GM12878 (cell line): ENCODE data around the gene OPCML. TPM values are rescaled to one million over a fixed set of nuclear protein-coding genes. Genes with fewer than 3 reads are reported as not detected.

Experiments
- ATAC-seq: fragments of 200-7000 bp; cut with Tn5 transposase; 3 replicates; pipeline ENCODE4 v1.9.1; 2020; ENCODE audit warnings: mild to moderate bottlenecking, moderate library complexity
- BruUV-seq: library from RNA; stranded (reverse); fragments of 400-500 nt; replicated peaks from 2 replicates; lab custom pipeline; 2021; lab: Mats Ljungman, UMichigan
- CTCF ChIA-PET: fragments of 300-600 bp; sonication (Branson Sonifier 250); formaldehyde crosslinking; extraction: SDS; loops from one replicate; lab custom pipeline; 2021; ENCODE audit warnings: inconsistent platforms; lab: Yijun Ruan, JAX
- POLR2A ChIA-PET: fragments of 350-600 bp; formaldehyde crosslinking; extraction: SDS; loops from one replicate; lab custom pipeline; 2021; ENCODE audit warnings: inconsistent platforms; lab: Charles Lee
- RAD21 ChIA-PET: fragments of 300-600 bp; sonication (Branson Sonifier 250); formaldehyde crosslinking; loops from one replicate; lab custom pipeline; 2023; ENCODE audit warnings: antibody characterized with exemption; ENCODE audit not compliant: unreplicated experiment; lab: Charles Lee
- SMC1A ChIA-PET: fragments of 300-600 bp; sonication (Branson Sonifier 250); formaldehyde crosslinking; loops from one replicate; lab custom pipeline; 2023; ENCODE audit not compliant: unreplicated experiment, uncharacterized antibody; lab: Charles Lee
- DNase-seq: peaks from one replicate; pipeline ENCODE4 v3.0.0-alpha.2; 2011; ENCODE audit warnings: low read depth, low spot score
- FAIRE-seq: peaks from 3 replicates; lab custom pipeline; 2011; peaks lifted over from hg19 to GRCh38; lab: Jason Lieb, UNC
- H2AFZ ChIP-seq: 2 replicates; pipeline ENCODE4 v1.6.0; 2011; ENCODE audit warnings: low read depth, low read length, control low read depth; ENCODE audit not compliant: control insufficient read depth
- H3K27ac ChIP-seq: 2 replicates; pipeline ENCODE4 v1.5.1; 2011; ENCODE audit warnings: control low read depth; ENCODE audit not compliant: control insufficient read depth, insufficient read depth
- H3K27me3 ChIP-seq, 2 experiments: replicated peaks in 1 of 2; 2 replicates each; pipeline versions ENCODE4 v1.6.0 to v1.6.1; 2011; ENCODE audit warnings: low read length in 1 of 2; ENCODE audit not compliant: control insufficient read depth in 2 of 2, insufficient read depth in 2 of 2
- H3K36me3 ChIP-seq, 2 experiments: 2 replicates each; pipeline ENCODE4 v1.5.1; 2011; ENCODE audit warnings: low read length in 1 of 2; ENCODE audit not compliant: control insufficient read depth in 2 of 2, insufficient read depth in 2 of 2
- H3K4me1 ChIP-seq: 2 replicates; pipeline ENCODE4 v1.6.1; 2011; ENCODE audit warnings: mild to moderate bottlenecking, low read length, moderate library complexity, mixed read lengths; ENCODE audit not compliant: control insufficient read depth, insufficient read depth
- H3K4me2 ChIP-seq: 2 replicates; pipeline ENCODE4 v1.6.0; 2011; ENCODE audit warnings: control low read depth; ENCODE audit not compliant: control insufficient read depth, insufficient read depth
- H3K4me3 ChIP-seq: fragments of 200-600 bp; sonication (generic); 2 replicates; pipeline ENCODE4 v1.5.1; 2016
- H3K79me2 ChIP-seq: 2 replicates; pipeline ENCODE4 v1.6.0; 2011; ENCODE audit warnings: low read length; ENCODE audit not compliant: control insufficient read depth, insufficient read depth
- H3K9ac ChIP-seq: 2 replicates; pipeline ENCODE4 v1.8.0; 2011; ENCODE audit warnings: low read length, control low read depth, mixed read lengths; ENCODE audit not compliant: control insufficient read depth, insufficient read depth
- H3K9me3 ChIP-seq: replicated peaks from 3 replicates; pipeline ENCODE4 v1.5.1; 2011; ENCODE audit warnings: mild to moderate bottlenecking, low read length; ENCODE audit not compliant: control insufficient read depth, insufficient read depth
- H4K20me1 ChIP-seq: 2 replicates; pipeline ENCODE4 v1.6.0; 2011; ENCODE audit not compliant: control insufficient read depth, insufficient read depth
- ATF7 ChIP-seq: fragments of 450-650 bp; IDR thresholded peaks from 2 replicates; pipeline ENCODE4 v1.6.1; 2016; ENCODE audit warnings: low read depth, mild to moderate bottlenecking
- CHD1 ChIP-seq: IDR thresholded peaks from 2 replicates; pipeline ENCODE4 v1.6.1; 2012; ENCODE audit warnings: low read depth, low read length, improper control_type of control experiment
- MTA3 ChIP-seq: IDR thresholded peaks from 2 replicates; pipeline ENCODE4 v1.6.1; 2012; ENCODE audit warnings: low read length, inconsistent platforms, borderline replicate concordance
- NFXL1 ChIP-seq: fragments of 450-650 bp; IDR thresholded peaks from 2 replicates; pipeline ENCODE4 v1.6.1; 2017; ENCODE audit warnings: antibody characterized with exemption, mild to moderate bottlenecking, borderline replicate concordance
- PAX5 ChIP-seq: IDR thresholded peaks from 2 replicates; pipeline ENCODE4 v1.6.1; 2011; ENCODE audit warnings: low read depth, low read length, borderline replicate concordance
- PAX8 ChIP-seq: fragments of 450-650 bp; IDR thresholded peaks from 2 replicates; pipeline ENCODE4 v1.6.1; 2017; ENCODE audit warnings: mild to moderate bottlenecking, moderate library complexity
- POLR2A ChIP-seq: IDR thresholded peaks from 2 replicates; pipeline ENCODE4 v1.6.1; 2011; ENCODE audit warnings: low read depth, mild to moderate bottlenecking, low read length
- SMAD1 ChIP-seq: fragments of 450-650 bp; IDR thresholded peaks from 2 replicates; pipeline ENCODE4 v1.6.1; 2018; ENCODE audit warnings: mild to moderate bottlenecking, low read depth; ENCODE audit not compliant: partially characterized antibody
- SREBF2 ChIP-seq: IDR thresholded peaks from 2 replicates; pipeline ENCODE4 v1.6.1; 2012; ENCODE audit warnings: mild to moderate bottlenecking, low read length
- TBL1XR1 ChIP-seq: IDR thresholded peaks from 2 replicates; pipeline ENCODE4 v1.6.1; 2012; ENCODE audit warnings: low read depth, low read length, improper control_type of control experiment
- WGBS: methylation state at CpG from one replicate; pipeline ENCODE4 v1.1.6; 2016; ENCODE audit warnings: low lambda C conversion rate; ENCODE audit not compliant: insufficient replicate concordance, insufficient coverage; ENCODE audit errors: missing lambda C conversion rate; 5-methylcytosine and 5-hydroxymethylcytosine counted together
- in situ Hi-C: fragments of 300-500 bp; cut with MboI; formaldehyde crosslinking; loops from 9 replicates; pipeline ENCODE4 v1.14.3; 2018; ENCODE audit warnings: mixed read lengths
- intact Hi-C: fragments of 100-400 bp; cut with micrococcal nuclease; formaldehyde crosslinking; loops from one replicate; pipeline ENCODE4 v1.14.2; 2022; ENCODE audit not compliant: unreplicated experiment
- polyA plus RNA-seq, 11 experiments: library from polyadenylated mRNA; depleted of rRNA in 4 of 11; unstranded in 6 of 11; stranded (reverse) in 5 of 11; fragments of >200 nt; fragmentation: Nextera tagmentation in 4 of 11; fragmentation: Illumina TruSeq in 1 of 11; extraction: Ambion mirVana in 4 of 11; extraction: Trizol in 1 of 11; gene quantifications; 1 replicate in 1 of 11; 2 replicates in 10 of 11; pipeline versions ENCODE4 v1.2.1 to v1.2.3, GENCODE V29; 2011 to 2016; ENCODE audit warnings: inconsistent platforms in 2 of 11, missing spikeins in 2 of 11, low read depth in 1 of 11
- total RNA-seq, 4 experiments: library from RNA; depleted of rRNA in 3 of 4; stranded (reverse); fragments of >200 nt in 3 of 4; fragmentation: Illumina TruSeq in 1 of 4; extraction: Trizol in 1 of 4; gene quantifications; 2 replicates each; pipeline versions ENCODE4 v1.2.1 to v1.2.3, GENCODE V29; 2013 to 2021
- TF ChIP-seq, protein P1 (sequence below): IDR thresholded peaks from 2 replicates; pipeline ENCODE4 v1.6.1; 2012; ENCODE audit warnings: mild to moderate bottlenecking, low read depth, low read length
- TF ChIP-seq, protein P2 (sequence below): fragments of 450-650 bp; IDR thresholded peaks from 2 replicates; pipeline ENCODE4 v1.6.1; 2017; ENCODE audit warnings: antibody characterized with exemption, mild to moderate bottlenecking, moderate library complexity
- TF ChIP-seq, protein P3 (sequence below): fragments of 450-650 bp; IDR thresholded peaks from 2 replicates; pipeline ENCODE4 v1.6.1; 2017; ENCODE audit warnings: mild to moderate bottlenecking, low read depth, inconsistent platforms; ENCODE audit not compliant: poor library complexity, severe bottlenecking
- TF ChIP-seq, protein P4 (sequence below): fragments of 450-650 bp; formaldehyde crosslinking; IDR thresholded peaks from 2 replicates; pipeline ENCODE4 v1.4.0; 2022; ENCODE audit warnings: mild to moderate bottlenecking, moderate library complexity

The OPCML gene
- total and polyA plus RNA-seq, 10 of the 15 experiments (the other 5 are each of a cell fraction or from before 2014, with no cell fraction given) = 0.84 TPM; not detected in 9

DNA sequence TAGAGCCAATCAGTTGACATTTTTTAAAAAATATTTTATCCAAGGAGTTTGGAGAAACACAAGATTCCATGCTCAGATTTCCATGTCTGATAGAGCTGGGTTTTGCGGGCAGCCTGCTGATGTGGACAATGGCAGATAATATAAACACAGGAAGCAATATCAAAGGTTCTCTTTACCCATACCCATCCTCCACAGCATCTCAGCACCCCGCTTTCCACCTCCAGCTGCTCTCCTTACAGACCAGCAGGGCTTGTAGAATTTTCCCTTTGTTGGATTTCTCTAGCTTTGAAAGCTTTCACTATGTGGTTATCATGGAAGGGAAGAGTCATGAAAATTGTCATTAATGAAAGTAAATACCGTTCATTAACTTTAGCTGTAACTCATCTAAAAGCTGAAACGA lies 746.4 kb downstream of the OPCML start:
- BruUV-seq = no TSS peak
- Histone ChIP-seq H3K4me1 (no peaks in the 10 kb centered on the region), H2AFZ (no peak overlapping the region), H3K4me3 (no peak overlapping the region), H3K79me2 (no peaks in the 10 kb centered on the region), H3K27me3 (no peaks in the 10 kb centered on the region), H3K36me3 (no peaks in the 10 kb centered on the region), H3K4me2 (no peak overlapping the region), H3K9me3 (no peaks in the 10 kb centered on the region), H4K20me1 (no peaks in the 10 kb centered on the region), H3K27ac (no peak overlapping the region), H3K9ac (no peak overlapping the region)
- POLR2A ChIA-PET = no interaction called here
- intact Hi-C loops = no loop called here
- CTCF ChIA-PET = no interaction called here
- no peak for ATAC-seq
- DNase-seq = no peak
- WGBS = 26% methylated on average over 4 of the region's 4 CpGs
- in situ Hi-C loops = no loop called here
- RAD21 ChIA-PET = no interaction called here
- no peak for FAIRE-seq
- SMC1A ChIA-PET = interaction anchor here (0.6 kb wide), 1 partner anchor 14 kb away, joined by 3 read pairs; no protein-coding TSS in a partner anchor
- no peak for TF ChIP-seq POLR2A
- TF ChIP-seq, protein P1, sequence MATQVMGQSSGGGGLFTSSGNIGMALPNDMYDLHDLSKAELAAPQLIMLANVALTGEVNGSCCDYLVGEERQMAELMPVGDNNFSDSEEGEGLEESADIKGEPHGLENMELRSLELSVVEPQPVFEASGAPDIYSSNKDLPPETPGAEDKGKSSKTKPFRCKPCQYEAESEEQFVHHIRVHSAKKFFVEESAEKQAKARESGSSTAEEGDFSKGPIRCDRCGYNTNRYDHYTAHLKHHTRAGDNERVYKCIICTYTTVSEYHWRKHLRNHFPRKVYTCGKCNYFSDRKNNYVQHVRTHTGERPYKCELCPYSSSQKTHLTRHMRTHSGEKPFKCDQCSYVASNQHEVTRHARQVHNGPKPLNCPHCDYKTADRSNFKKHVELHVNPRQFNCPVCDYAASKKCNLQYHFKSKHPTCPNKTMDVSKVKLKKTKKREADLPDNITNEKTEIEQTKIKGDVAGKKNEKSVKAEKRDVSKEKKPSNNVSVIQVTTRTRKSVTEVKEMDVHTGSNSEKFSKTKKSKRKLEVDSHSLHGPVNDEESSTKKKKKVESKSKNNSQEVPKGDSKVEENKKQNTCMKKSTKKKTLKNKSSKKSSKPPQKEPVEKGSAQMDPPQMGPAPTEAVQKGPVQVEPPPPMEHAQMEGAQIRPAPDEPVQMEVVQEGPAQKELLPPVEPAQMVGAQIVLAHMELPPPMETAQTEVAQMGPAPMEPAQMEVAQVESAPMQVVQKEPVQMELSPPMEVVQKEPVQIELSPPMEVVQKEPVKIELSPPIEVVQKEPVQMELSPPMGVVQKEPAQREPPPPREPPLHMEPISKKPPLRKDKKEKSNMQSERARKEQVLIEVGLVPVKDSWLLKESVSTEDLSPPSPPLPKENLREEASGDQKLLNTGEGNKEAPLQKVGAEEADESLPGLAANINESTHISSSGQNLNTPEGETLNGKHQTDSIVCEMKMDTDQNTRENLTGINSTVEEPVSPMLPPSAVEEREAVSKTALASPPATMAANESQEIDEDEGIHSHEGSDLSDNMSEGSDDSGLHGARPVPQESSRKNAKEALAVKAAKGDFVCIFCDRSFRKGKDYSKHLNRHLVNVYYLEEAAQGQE = no peak
- TF ChIP-seq ATF7 = no peak
- no peak for TF ChIP-seq PAX8
- TF ChIP-seq, protein P2, sequence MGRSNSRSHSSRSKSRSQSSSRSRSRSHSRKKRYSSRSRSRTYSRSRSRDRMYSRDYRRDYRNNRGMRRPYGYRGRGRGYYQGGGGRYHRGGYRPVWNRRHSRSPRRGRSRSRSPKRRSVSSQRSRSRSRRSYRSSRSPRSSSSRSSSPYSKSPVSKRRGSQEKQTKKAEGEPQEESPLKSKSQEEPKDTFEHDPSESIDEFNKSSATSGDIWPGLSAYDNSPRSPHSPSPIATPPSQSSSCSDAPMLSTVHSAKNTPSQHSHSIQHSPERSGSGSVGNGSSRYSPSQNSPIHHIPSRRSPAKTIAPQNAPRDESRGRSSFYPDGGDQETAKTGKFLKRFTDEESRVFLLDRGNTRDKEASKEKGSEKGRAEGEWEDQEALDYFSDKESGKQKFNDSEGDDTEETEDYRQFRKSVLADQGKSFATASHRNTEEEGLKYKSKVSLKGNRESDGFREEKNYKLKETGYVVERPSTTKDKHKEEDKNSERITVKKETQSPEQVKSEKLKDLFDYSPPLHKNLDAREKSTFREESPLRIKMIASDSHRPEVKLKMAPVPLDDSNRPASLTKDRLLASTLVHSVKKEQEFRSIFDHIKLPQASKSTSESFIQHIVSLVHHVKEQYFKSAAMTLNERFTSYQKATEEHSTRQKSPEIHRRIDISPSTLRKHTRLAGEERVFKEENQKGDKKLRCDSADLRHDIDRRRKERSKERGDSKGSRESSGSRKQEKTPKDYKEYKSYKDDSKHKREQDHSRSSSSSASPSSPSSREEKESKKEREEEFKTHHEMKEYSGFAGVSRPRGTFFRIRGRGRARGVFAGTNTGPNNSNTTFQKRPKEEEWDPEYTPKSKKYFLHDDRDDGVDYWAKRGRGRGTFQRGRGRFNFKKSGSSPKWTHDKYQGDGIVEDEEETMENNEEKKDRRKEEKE = no peak
- no peak for TF ChIP-seq MTA3
- TF ChIP-seq SMAD1 = no peak
- TF ChIP-seq SREBF2 = no peak
- TF ChIP-seq, protein P3, sequence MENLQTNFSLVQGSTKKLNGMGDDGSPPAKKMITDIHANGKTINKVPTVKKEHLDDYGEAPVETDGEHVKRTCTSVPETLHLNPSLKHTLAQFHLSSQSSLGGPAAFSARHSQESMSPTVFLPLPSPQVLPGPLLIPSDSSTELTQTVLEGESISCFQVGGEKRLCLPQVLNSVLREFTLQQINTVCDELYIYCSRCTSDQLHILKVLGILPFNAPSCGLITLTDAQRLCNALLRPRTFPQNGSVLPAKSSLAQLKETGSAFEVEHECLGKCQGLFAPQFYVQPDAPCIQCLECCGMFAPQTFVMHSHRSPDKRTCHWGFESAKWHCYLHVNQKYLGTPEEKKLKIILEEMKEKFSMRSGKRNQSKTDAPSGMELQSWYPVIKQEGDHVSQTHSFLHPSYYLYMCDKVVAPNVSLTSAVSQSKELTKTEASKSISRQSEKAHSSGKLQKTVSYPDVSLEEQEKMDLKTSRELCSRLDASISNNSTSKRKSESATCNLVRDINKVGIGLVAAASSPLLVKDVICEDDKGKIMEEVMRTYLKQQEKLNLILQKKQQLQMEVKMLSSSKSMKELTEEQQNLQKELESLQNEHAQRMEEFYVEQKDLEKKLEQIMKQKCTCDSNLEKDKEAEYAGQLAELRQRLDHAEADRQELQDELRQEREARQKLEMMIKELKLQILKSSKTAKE = no peak
- TF ChIP-seq TBL1XR1 = no peak
- TF ChIP-seq CHD1 = no peak
- TF ChIP-seq, protein P4, sequence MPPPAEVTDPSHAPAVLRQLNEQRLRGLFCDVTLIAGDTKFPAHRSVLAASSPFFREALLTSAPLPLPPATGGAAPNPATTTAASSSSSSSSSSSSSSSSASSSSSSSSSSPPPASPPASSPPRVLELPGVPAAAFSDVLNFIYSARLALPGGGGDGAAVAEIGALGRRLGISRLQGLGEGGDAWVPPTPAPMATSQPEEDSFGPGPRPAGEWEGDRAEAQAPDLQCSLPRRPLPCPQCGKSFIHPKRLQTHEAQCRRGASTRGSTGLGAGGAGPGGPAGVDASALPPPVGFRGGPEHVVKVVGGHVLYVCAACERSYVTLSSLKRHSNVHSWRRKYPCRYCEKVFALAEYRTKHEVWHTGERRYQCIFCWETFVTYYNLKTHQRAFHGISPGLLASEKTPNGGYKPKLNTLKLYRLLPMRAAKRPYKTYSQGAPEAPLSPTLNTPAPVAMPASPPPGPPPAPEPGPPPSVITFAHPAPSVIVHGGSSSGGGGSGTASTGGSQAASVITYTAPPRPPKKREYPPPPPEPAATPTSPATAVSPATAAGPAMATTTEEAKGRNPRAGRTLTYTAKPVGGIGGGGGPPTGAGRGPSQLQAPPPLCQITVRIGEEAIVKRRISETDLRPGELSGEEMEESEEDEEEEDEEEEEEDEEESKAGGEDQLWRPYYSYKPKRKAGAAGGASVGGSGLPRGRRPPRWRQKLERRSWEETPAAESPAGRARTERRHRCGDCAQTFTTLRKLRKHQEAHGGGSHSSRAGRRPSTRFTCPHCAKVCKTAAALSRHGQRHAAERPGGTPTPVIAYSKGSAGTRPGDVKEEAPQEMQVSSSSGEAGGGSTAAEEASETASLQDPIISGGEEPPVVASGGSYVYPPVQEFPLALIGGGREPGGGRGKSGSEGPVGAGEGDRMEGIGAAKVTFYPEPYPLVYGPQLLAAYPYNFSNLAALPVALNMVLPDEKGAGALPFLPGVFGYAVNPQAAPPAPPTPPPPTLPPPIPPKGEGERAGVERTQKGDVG (CRISPR knock-in tag) = no peak
- TF ChIP-seq PAX5 = no peak
- no peak for TF ChIP-seq NFXL1
